Left colon (tissue), 2 donors: ENCODE results near the gene SOX3. TPM values are rescaled to one million over a fixed set of nuclear protein-coding genes. Genes with fewer than 3 reads are reported as not detected.

Experiments used
- ATAC-seq: fragments of 200-7000 bp; cut with Tn5 transposase; one replicate; pipeline ENCODE4 v1.9.1; 2020; ENCODE audit warnings: mild to moderate bottlenecking, moderate library complexity
- DNase-seq, 2 donors: peaks; one replicate each; pipeline ENCODE4 v3.0.0-alpha.2; 2020
- intact Hi-C, 2 donors: fragments of 100-400 bp; cut with DNase I in 1 of 2; cut with micrococcal nuclease in 1 of 2; formaldehyde crosslinking; loops; one replicate each; pipeline versions ENCODE4 v1.11.2 to v1.14.0; 2022; cut with DNase I, micrococcal nuclease
- long read RNA-seq: library from polyadenylated mRNA; unstranded; transcript quantifications from one replicate; pipeline ENCODE4 v2.0.0, GENCODE V29; 2021
- total RNA-seq, 2 donors: library from RNA; stranded (reverse); fragmentation: NEBNext Ultra II Directional; extraction: Animal tissue kit (Norgen Biotek cat#: 25700); gene quantifications; one replicate each; pipeline ENCODE4 v1.2.1, GENCODE V29; 2021
- donor health status: DM: no; HTN: no; CAD: no.
- donor health status: DM: yes; HTN: yes; CAD: no.

SOX3 gene
- total RNA-seq, result not detected
- long read RNA-seq, result 0 reads

DNA sequence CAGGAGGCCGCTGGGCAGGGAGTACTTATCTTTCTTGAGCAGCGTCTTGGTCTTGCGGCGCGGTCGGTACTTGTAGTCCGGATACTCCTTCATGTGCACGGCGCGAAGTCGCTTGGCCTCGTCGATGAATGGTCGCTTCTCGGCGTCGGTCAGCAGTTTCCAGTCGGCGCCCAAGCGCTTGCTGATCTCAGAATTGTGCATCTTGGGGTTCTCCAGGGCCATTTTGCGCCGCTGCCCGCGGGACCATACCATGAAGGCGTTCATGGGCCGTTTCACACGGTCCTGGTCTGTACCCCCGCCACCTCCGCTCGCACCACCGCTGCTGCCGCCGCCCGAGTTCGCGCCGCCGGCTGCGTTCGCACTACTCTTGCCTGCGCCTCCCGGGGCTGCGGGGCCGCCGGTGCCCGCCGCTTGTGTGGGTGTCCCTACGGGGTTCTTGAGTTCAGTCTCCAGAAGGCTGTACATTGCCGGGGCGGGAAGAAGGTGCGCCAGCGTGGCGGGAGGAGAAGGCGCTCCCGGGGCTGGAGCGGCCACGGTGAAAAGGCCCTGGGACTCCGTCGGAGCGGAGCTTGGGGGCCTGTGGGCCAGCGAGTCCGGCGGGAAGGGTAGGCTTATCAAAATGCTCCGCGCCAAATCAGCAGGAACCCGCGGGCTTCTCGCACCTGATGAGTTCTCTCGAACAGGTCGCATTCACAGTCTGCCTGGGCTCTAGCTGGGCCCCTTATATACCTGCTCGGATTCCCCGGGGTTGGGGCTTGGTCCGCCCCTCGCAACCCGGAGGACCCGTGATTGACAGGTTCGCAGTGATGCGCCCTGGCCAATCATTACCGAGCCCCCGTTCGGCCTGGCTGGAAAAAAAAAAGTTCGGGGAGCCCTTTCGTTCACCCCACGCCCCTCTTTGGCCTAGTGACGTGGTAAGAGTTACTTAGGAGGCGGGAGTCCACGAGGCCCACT is at the start of gene SOX3:
TSS of gene SOX3 (minus strand) at position 699 of the 954 bp plus-strand sequence. CDS start at position 690, 9 bp downstream.
- ATAC-seq (no peak), DNase-seq (no peak)
- intact Hi-C loops, result no loop called here

GRCh38 chrX:140548985-140549384 is 44.1 kb upstream of the SOX3 start:
- ATAC-seq, result no peak
- no peak for DNase-seq
- intact Hi-C loops, result no loop called here

DNA sequence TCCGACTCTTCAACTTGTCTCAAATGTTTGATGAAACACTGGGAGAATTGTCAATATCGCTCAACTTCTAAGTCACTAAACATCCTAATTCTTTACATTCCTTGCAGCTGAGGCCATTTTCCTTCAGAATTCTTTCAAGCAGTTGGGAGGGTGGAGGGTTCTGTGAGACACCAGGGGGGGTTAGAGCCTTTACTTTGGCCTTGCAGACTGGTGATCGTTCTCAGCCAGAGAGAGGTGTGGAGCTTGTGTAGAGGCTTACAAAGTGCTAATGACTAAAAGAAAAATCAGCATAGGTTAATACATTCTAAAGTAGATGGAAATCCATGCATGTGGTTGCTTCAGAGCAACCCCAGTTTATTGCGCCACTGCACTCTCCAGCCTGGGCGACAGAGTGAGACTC is 21.3 kb upstream of the SOX3 start:
- ATAC-seq, result no peak
- intact Hi-C loops, result no loop called here
- DNase-seq, result no peak

GRCh38 chrX:140525448-140525847 is 20.6 kb upstream of the SOX3 start:
- ATAC-seq (no peak), DNase-seq (no peak)
- intact Hi-C loops, result no loop called here

- ATAC-seq (no peak), DNase-seq (no peak)
- intact Hi-C loops, result no loop called here
Observed at GRCh38 chrX:140524556-140524955, 19.7 kb upstream of the SOX3 start.

- ATAC-seq (no peak), DNase-seq (no peak)
- intact Hi-C loops, result no loop called here
Observed at GRCh38 chrX:140521393-140521792, 16.5 kb upstream of the SOX3 start.

GRCh38 chrX:140514554-140514953 is 9.7 kb upstream of the SOX3 start:
- ATAC-seq (no peak), DNase-seq (no peak)
- intact Hi-C loops, result no loop called here

- ATAC-seq (no peak), DNase-seq (no peak)
- intact Hi-C loops, result no loop called here
Observed at GRCh38 chrX:140510895-140511295, 6.0 kb upstream of the SOX3 start.

DNA sequence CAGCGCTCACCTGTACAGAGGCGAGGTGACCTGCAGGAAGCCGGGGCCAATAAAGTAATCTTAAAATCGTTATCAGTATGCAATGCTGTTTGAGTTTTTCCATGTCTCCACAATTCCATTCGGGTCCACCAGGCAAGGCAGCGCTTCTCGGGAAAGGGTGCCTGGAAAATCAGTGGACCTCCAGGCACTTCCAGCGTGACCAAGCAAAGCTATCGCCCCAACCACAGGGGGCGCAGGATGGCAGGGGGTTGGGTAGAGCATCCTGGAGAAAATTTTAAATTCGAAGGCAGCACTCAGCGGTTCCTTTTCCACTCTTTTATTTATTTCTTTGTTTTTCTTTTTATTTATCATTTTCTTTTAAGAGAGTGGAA is 5.4 kb upstream of the SOX3 start:
- ATAC-seq, result no peak
- intact Hi-C loops, result no loop called here
- DNase-seq, result no peak

DNA sequence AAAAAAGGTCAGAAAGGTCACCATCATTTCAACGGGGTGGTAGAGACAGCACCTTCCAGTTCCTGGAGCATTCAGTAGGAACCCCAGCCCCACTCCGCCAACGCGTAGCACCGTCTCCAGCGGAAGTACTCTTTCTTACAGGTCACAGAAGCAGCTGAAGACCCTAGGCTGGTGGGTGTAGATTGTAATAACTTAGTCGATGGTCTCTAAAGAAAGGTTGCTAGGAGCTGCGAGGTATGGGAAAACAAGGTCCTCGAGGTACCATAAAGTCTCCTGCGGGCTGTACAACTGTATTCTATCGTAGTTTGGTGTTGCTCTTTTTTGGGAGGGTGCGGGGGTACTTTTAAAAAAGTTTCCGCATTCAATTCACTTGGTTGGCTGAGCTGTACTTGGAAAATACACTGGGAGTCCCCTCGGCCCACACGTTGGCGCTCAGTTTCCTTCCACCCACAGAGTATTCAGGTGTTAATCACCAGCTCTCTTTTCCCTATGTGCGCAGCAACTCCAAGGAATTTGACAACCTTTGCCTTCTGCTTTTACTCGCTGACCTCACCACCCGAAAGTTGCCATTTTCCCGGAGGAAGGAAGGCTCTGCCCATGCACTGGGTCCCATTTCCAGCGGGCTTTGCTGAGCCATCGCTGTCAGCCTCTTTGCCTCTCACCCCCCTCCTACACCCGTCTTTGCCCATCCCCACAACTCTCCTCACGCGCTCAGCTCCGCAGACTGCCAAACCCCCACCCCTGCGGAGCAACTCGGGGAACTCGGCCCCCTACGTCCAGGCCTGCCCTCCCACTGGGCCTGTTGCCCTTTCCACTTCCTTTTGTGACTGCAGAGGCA is 4.8 kb upstream of the SOX3 start:
- intact Hi-C loops, result no loop called here
- DNase-seq, result no peak
- ATAC-seq, result no peak

DNA sequence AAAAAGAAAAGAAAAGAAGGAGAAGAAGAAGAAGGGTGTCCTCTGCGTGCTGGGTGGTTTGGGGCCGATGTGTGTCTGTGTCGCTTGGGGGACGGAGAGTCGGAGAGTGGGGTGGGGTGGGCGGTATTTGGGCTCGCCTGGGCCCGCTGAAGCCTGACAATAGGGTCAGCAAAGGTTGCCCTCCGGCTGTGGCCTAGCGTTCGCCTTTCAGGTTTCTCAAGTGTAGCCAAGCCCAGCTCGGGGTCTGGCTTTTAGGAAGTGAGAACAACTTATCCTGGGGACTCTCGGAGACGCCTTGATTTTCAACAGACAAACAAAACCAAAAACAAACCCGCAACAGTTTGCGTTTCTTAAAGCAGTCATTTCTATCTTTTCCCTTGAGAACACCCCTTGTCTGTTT is 4.1 kb upstream of the SOX3 start:
- intact Hi-C loops, result no loop called here
- ATAC-seq, result no peak
- no peak for DNase-seq

DNA sequence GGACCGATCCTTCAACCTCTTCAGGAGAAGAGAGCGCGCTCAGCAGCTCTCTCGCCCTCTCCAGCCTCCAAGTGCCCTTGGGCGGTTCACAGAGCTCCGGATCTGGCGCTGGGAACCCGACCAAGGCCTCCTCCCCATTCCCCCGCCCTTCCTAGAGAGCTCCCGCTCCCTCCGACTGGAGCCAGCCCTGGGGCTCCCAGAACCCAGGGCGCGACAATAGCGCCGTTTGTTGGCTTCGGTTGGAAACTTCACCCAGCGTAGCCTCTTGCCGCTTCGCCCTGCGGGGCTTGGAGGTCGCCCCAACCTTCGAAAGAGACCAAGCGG is 3.1 kb upstream of the SOX3 start:
- intact Hi-C loops, result no loop called here
- ATAC-seq (no peak), DNase-seq (no peak)

- no peak for DNase-seq
- intact Hi-C loops, result no loop called here
- no peak for ATAC-seq
Observed at GRCh38 chrX:140507223-140507981, 2.5 kb upstream of the SOX3 start.

DNA sequence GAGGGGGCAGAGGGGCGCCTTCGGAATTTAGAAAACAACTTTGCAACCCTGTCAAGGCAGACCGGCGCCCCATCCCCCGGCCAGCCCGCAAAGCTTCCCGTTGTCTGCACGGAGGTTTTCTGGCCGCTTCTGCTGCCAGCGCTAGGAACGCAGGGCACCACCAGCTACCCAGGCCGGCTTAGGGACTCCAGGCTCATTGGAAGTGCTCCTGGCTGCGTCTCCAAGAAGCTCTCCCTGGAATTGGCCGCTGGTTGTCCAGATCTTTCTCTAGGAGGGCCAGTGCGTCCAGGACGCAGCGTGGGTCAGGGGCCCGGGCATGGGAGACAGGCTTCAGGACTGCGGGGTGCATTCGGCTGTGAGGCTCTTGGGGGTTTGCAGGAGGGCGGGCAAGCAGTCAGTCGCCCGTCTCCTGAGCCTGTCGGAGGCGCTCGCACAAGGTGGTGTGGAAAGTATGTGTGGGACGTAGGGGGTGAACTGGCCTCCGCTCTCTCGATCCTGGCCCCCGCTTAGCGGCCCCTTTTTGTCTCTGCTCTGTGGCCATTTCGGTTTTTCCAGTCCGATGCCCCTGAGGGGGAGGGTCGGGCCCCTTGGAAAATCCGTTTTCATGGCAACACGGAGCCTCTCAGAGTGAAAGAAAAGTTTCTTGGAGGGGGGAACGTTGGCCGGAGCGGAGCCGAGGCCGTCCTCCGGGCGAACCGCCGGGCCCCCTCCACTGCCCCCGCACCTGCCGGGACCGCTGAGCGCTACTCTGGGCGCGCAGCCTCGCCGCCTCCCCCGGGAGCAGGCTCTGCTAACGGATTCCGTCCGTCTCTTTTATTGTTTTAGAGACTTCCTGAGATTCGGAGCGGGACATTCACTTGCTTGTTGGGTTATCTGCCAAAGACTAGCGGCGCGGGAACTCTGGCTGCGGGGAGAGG is 810 bp upstream of the SOX3 start:
- DNase-seq, result no peak
- intact Hi-C loops, result no loop called here
- ATAC-seq, result no peak

DNA sequence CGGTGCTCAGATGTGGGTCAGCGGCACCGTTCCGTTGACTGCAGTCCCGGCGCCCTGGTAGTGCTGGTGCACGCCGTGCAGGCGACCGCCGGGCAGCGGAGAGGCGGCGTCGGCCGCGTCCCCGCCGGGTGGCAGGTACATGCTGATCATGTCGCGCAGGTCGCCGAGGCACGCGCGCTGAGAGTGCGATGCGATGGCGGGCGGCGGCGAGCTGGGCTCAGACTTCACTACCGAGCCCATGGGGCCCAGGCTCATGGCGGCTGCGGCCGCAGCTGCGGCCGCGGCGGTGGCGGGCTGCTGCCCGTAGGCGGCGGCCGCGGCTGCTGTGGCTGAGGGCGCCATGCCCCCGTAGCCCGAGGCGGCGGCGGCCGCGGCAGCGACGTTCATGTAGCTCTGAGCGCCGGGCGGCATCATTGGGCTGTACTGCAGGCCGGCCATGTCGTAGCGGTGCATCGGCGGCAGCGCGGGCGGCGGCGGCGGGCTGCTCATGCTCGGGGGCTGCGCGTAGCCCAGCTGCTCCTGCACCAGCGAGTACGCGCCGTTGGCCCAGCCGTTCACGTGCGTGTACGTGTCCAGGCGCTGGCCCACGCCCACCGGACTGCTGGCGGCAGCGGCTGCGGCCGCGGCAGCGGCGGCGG is 1.0 kb downstream of the SOX3 start:
- intact Hi-C loops, result no loop called here
- peak; percentile 60 for ATAC-seq
- peak in 1 of 2 donors; percentile 15 for DNase-seq

GRCh38 chrX:140503238-140503601 is 1.6 kb downstream of the SOX3 start:
- intact Hi-C loops, result no loop called here
- DNase-seq (no peak), ATAC-seq (no peak)

- DNase-seq, result no peak
- intact Hi-C loops, result no loop called here
- ATAC-seq, result no peak
Observed at GRCh38 chrX:140502491-140503237, 2.2 kb downstream of the SOX3 start.
